HEK293 (cell line): ENCODE measurements around the gene FKBP3.

ENCODE experiments used
- EGR2 ChIP-seq: fragments of 450-650 bp; formaldehyde crosslinking; IDR thresholded peaks from 2 replicates; pipeline ENCODE4 v1.5.1; 2016; ENCODE audit warnings: low read depth, missing biosample characterization, missing genetic modification characterization
- FEZF1 ChIP-seq: fragments of 450-650 bp; formaldehyde crosslinking; IDR thresholded peaks from 2 replicates; pipeline ENCODE4 v1.5.1; 2016; ENCODE audit warnings: missing biosample characterization, missing genetic modification characterization
- REPIN1 ChIP-seq: fragments of 450-650 bp; formaldehyde crosslinking; IDR thresholded peaks from 2 replicates; pipeline ENCODE4 v1.5.1; 2017; ENCODE audit warnings: missing biosample characterization, missing genetic modification characterization, low read depth
- SP3 ChIP-seq: fragments of 450-650 bp; formaldehyde crosslinking; IDR thresholded peaks from 2 replicates; pipeline ENCODE4 v1.5.1; 2016; ENCODE audit warnings: missing biosample characterization, missing genetic modification characterization
- ZBTB17 ChIP-seq: fragments of 450-650 bp; formaldehyde crosslinking; IDR thresholded peaks from 2 replicates; pipeline ENCODE4 v1.5.1; 2016; ENCODE audit warnings: missing biosample characterization, missing genetic modification characterization
- ZFP37 ChIP-seq: fragments of 450-650 bp; formaldehyde crosslinking; IDR thresholded peaks from 2 replicates; pipeline ENCODE4 v1.5.1; 2016; ENCODE audit warnings: missing biosample characterization, missing genetic modification characterization
- ZNF132 ChIP-seq: fragments of 450-650 bp; formaldehyde crosslinking; IDR thresholded peaks from 2 replicates; pipeline ENCODE4 v1.5.1; 2017; ENCODE audit warnings: missing biosample characterization, missing genetic modification characterization, borderline replicate concordance
- ZNF140 ChIP-seq: fragments of 450-650 bp; formaldehyde crosslinking; IDR thresholded peaks from 2 replicates; pipeline ENCODE4 v1.5.1; 2016; ENCODE audit warnings: missing biosample characterization, missing genetic modification characterization
- ZNF16 ChIP-seq: fragments of 450-650 bp; formaldehyde crosslinking; IDR thresholded peaks from 2 replicates; pipeline ENCODE4 v1.5.1; 2016; ENCODE audit warnings: low read depth, missing biosample characterization, missing genetic modification characterization
- ZNF175 ChIP-seq: fragments of 450-650 bp; formaldehyde crosslinking; IDR thresholded peaks from 2 replicates; pipeline ENCODE4 v1.5.1; 2016; ENCODE audit warnings: missing biosample characterization, missing genetic modification characterization
- ZNF2 ChIP-seq: fragments of 450-650 bp; formaldehyde crosslinking; IDR thresholded peaks from 2 replicates; pipeline ENCODE4 v1.5.1; 2016; ENCODE audit warnings: missing biosample characterization, missing genetic modification characterization
- ZNF202 ChIP-seq: fragments of 450-650 bp; formaldehyde crosslinking; IDR thresholded peaks from 2 replicates; pipeline ENCODE4 v1.5.1; 2016; ENCODE audit warnings: missing biosample characterization, missing genetic modification characterization, borderline replicate concordance
- ZNF391 ChIP-seq: fragments of 450-650 bp; formaldehyde crosslinking; IDR thresholded peaks from 2 replicates; pipeline ENCODE4 v1.5.1; 2016; ENCODE audit warnings: low read depth, missing biosample characterization, missing genetic modification characterization, borderline replicate concordance
- ZNF433 ChIP-seq: fragments of 450-650 bp; formaldehyde crosslinking; IDR thresholded peaks from 2 replicates; pipeline ENCODE4 v1.5.1; 2016; ENCODE audit warnings: missing biosample characterization, missing genetic modification characterization, low read depth
- ZNF48 ChIP-seq: fragments of 450-650 bp; formaldehyde crosslinking; IDR thresholded peaks from 2 replicates; pipeline ENCODE4 v1.5.1; 2016; ENCODE audit warnings: missing biosample characterization, missing genetic modification characterization
- ZNF549 ChIP-seq: fragments of 450-650 bp; IDR thresholded peaks from 2 replicates; pipeline ENCODE4 v1.5.1; 2018; ENCODE audit warnings: missing biosample characterization, missing genetic modification characterization, mild to moderate bottlenecking, inconsistent platforms, moderate library complexity
- ZNF555 ChIP-seq: fragments of 450-650 bp; formaldehyde crosslinking; conservative IDR thresholded peaks from 2 replicates; pipeline ENCODE4 v1.5.1; 2017; ENCODE audit warnings: missing biosample characterization, mild to moderate bottlenecking, missing genetic modification characterization, inconsistent platforms
- ZNF561 ChIP-seq: fragments of 450-650 bp; IDR thresholded peaks from 2 replicates; pipeline ENCODE4 v1.5.1; 2018; ENCODE audit warnings: missing biosample characterization, missing genetic modification characterization, borderline replicate concordance
- ZNF571 ChIP-seq: fragments of 450-650 bp; formaldehyde crosslinking; IDR thresholded peaks from 2 replicates; pipeline ENCODE4 v1.5.0; 2017; ENCODE audit warnings: missing biosample characterization, missing genetic modification characterization
- ZNF585B ChIP-seq: fragments of 450-650 bp; formaldehyde crosslinking; IDR thresholded peaks from 2 replicates; pipeline ENCODE4 v1.5.1; 2016; ENCODE audit warnings: missing biosample characterization, missing genetic modification characterization
- ZNF623 ChIP-seq: fragments of 450-650 bp; formaldehyde crosslinking; IDR thresholded peaks from 2 replicates; pipeline ENCODE4 v1.5.1; 2016; ENCODE audit warnings: missing biosample characterization, missing genetic modification characterization
- ZNF670 ChIP-seq: fragments of 450-650 bp; formaldehyde crosslinking; IDR thresholded peaks from 2 replicates; pipeline ENCODE4 v1.5.1; 2016; ENCODE audit warnings: missing biosample characterization, missing genetic modification characterization, low read depth
- ZNF707 ChIP-seq: fragments of 450-650 bp; formaldehyde crosslinking; IDR thresholded peaks from 2 replicates; pipeline ENCODE4 v1.5.1; 2016; ENCODE audit warnings: missing biosample characterization, missing genetic modification characterization
- ZNF76 ChIP-seq: fragments of 450-650 bp; formaldehyde crosslinking; IDR thresholded peaks from 2 replicates; pipeline ENCODE4; 2016; ENCODE audit warnings: low read depth, missing biosample characterization, missing genetic modification characterization, borderline replicate concordance
- ZNF843 ChIP-seq: fragments of 450-650 bp; formaldehyde crosslinking; IDR thresholded peaks from 2 replicates; pipeline ENCODE4 v1.5.1; 2016; ENCODE audit warnings: missing biosample characterization, missing genetic modification characterization
- ZSCAN30 ChIP-seq: fragments of 450-650 bp; IDR thresholded peaks from 2 replicates; pipeline ENCODE4 v1.5.1; 2018; ENCODE audit warnings: missing biosample characterization, mild to moderate bottlenecking, missing genetic modification characterization, moderate library complexity
- ZXDB ChIP-seq: fragments of 450-650 bp; formaldehyde crosslinking; IDR thresholded peaks from 2 replicates; pipeline ENCODE4 v1.5.1; 2016; ENCODE audit warnings: missing biosample characterization, missing genetic modification characterization
- TF ChIP-seq, protein P1 (sequence below): fragments of 450-650 bp; formaldehyde crosslinking; IDR thresholded peaks from 2 replicates; pipeline ENCODE4 v1.5.1; 2017; ENCODE audit warnings: missing biosample characterization, mild to moderate bottlenecking, missing genetic modification characterization, moderate library complexity
- TF ChIP-seq, protein P2 (sequence below): IDR thresholded peaks from 2 replicates; pipeline ENCODE4 v1.6.1; 2011; ENCODE audit warnings: mild to moderate bottlenecking, low read depth, low read length, borderline replicate concordance
- TF ChIP-seq, protein P3 (sequence below): fragments of 450-650 bp; formaldehyde crosslinking; IDR thresholded peaks from 2 replicates; pipeline ENCODE4 v1.5.1; 2016; ENCODE audit warnings: missing biosample characterization, missing genetic modification characterization
- TF ChIP-seq, protein P4 (sequence below): fragments of 450-650 bp; formaldehyde crosslinking; IDR thresholded peaks from 2 replicates; pipeline ENCODE4; 2016; ENCODE audit warnings: missing biosample characterization, missing genetic modification characterization
- TF ChIP-seq, protein P5 (sequence below): fragments of 450-650 bp; formaldehyde crosslinking; optimal IDR thresholded peaks from 2 replicates; pipeline ENCODE3; 2016; ENCODE audit warnings: missing biosample characterization, mild to moderate bottlenecking, missing genetic modification characterization
- TF ChIP-seq, protein P6 (sequence below): fragments of 450-650 bp; formaldehyde crosslinking; IDR thresholded peaks from 2 replicates; pipeline ENCODE4 v1.5.1; 2016; ENCODE audit warnings: missing biosample characterization, missing genetic modification characterization

FKBP3 gene

DNA sequence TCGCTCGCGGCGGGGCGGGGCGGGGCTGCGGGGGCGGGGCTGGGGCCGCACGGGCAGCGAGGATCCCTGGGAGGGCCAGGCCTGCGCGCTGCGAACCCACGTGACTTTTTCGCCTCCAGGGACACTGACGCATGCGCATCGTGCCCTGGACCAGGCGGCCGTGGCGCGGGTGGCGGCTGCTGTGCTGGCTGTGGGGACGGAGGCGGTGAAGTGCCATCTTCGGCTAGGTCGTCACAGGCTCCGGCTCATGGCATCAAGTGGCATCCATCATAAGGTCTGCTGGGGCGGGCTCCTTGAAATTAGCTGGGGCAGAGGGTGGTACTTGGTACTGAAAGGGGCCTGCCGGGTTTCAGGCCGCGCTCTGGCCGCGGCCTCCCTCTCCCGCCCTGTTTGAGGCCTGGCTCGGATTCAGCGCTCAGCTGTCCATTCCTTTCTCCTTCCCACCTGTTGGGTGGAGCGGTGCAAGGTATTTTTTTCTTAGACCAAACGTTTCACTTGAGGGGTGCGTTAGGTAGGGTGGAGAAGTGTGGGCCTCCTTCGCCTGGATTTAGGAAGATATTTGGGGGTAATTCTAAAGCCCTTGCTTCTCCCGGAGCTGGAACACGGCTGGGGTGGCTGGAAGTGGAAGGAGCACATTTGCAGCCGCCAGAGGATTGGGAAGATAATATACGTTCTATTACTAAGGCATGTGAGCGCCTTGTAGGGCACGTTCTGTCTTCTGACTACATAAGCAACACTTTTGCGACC lies 50.1 kb downstream of the FKBP3 start, which contains the start of gene PRPF39 (continued):
- TF ChIP-seq, protein P1, sequence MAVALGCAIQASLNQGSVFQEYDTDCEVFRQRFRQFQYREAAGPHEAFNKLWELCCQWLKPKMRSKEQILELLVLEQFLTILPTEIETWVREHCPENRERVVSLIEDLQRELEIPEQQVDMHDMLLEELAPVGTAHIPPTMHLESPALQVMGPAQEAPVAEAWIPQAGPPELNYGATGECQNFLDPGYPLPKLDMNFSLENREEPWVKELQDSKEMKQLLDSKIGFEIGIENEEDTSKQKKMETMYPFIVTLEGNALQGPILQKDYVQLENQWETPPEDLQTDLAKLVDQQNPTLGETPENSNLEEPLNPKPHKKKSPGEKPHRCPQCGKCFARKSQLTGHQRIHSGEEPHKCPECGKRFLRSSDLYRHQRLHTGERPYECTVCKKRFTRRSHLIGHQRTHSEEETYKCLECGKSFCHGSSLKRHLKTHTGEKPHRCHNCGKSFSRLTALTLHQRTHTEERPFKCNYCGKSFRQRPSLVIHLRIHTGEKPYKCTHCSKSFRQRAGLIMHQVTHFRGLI, result no peak
- no peak for TF ChIP-seq ZNF433
- no peak for TF ChIP-seq ZNF707 (tag by site-specific recombination)
- TF ChIP-seq, protein P2, sequence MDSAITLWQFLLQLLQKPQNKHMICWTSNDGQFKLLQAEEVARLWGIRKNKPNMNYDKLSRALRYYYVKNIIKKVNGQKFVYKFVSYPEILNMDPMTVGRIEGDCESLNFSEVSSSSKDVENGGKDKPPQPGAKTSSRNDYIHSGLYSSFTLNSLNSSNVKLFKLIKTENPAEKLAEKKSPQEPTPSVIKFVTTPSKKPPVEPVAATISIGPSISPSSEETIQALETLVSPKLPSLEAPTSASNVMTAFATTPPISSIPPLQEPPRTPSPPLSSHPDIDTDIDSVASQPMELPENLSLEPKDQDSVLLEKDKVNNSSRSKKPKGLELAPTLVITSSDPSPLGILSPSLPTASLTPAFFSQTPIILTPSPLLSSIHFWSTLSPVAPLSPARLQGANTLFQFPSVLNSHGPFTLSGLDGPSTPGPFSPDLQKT, result no peak
- no peak for TF ChIP-seq ZNF16 (tag by site-specific recombination)
- TF ChIP-seq ZNF2 (tag by site-specific recombination), result no peak
- peak; percentile 61 for TF ChIP-seq ZXDB (tag by site-specific recombination)
- TF ChIP-seq REPIN1, result 0 out of 2 replicates have a peak, but pooled peaks have one; percentile 19
- TF ChIP-seq, protein P3, sequence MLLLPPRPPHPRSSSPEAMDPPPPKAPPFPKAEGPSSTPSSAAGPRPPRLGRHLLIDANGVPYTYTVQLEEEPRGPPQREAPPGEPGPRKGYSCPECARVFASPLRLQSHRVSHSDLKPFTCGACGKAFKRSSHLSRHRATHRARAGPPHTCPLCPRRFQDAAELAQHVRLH (tag by site-specific recombination), result 0 out of 2 replicates have a peak, but pooled peaks have one; percentile 26
- no peak for TF ChIP-seq ZNF48 (tag by site-specific recombination)
- peak; percentile 20; the same call in 1 of the 2 replicates for TF ChIP-seq ZNF561
- TF ChIP-seq SP3, result peak; percentile 50; the same call in 1 of the 2 replicates
- TF ChIP-seq EGR2 (tag by site-specific recombination), result 0 out of 2 replicates have a peak, but pooled peaks have one; percentile 18
- no peak for TF ChIP-seq ZNF549 (tag by site-specific recombination)
- no peak for TF ChIP-seq ZNF391 (tag by site-specific recombination)
- TF ChIP-seq FEZF1 (tag by site-specific recombination), result peak; percentile 56
- TF ChIP-seq ZNF623 (tag by site-specific recombination), result no peak
- TF ChIP-seq, protein P4, sequence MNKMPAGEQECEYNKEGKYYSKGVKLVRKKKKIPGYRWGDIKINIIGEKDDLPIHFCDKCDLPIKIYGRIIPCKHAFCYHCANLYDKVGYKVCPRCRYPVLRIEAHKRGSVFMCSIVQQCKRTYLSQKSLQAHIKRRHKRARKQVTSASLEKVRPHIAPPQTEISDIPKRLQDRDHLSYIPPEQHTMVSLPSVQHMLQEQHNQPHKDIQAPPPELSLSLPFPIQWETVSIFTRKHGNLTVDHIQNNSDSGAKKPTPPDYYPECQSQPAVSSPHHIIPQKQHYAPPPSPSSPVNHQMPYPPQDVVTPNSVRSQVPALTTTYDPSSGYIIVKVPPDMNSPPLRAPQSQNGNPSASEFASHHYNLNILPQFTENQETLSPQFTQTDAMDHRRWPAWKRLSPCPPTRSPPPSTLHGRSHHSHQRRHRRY (tag by site-specific recombination), result no peak
- TF ChIP-seq ZNF132 (tag by site-specific recombination), result no peak
- TF ChIP-seq ZNF202 (tag by site-specific recombination), result no peak
- TF ChIP-seq ZNF670 (tag by site-specific recombination), result no peak
- TF ChIP-seq ZNF555 (tag by site-specific recombination), result no peak
- no peak for TF ChIP-seq ZNF585B (tag by site-specific recombination)
- TF ChIP-seq ZNF843 (tag by site-specific recombination), result 0 out of 2 replicates have a peak, but pooled peaks have one; percentile 28
- TF ChIP-seq ZFP37 (tag by site-specific recombination), result 0 out of 2 replicates have a peak, but pooled peaks have one; percentile 31
- TF ChIP-seq ZNF76 (tag by site-specific recombination), result no peak
- no peak for TF ChIP-seq ZNF571
- TF ChIP-seq ZNF140 (tag by site-specific recombination), result no peak
- TF ChIP-seq, protein P5, sequence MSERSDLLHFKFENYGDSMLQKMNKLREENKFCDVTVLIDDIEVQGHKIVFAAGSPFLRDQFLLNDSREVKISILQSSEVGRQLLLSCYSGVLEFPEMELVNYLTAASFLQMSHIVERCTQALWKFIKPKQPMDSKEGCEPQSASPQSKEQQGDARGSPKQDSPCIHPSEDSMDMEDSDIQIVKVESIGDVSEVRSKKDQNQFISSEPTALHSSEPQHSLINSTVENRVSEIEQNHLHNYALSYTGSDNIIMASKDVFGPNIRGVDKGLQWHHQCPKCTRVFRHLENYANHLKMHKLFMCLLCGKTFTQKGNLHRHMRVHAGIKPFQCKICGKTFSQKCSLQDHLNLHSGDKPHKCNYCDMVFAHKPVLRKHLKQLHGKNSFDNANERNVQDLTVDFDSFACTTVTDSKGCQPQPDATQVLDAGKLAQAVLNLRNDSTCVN (tag by site-specific recombination), result peak; percentile 54
- TF ChIP-seq, protein P6, sequence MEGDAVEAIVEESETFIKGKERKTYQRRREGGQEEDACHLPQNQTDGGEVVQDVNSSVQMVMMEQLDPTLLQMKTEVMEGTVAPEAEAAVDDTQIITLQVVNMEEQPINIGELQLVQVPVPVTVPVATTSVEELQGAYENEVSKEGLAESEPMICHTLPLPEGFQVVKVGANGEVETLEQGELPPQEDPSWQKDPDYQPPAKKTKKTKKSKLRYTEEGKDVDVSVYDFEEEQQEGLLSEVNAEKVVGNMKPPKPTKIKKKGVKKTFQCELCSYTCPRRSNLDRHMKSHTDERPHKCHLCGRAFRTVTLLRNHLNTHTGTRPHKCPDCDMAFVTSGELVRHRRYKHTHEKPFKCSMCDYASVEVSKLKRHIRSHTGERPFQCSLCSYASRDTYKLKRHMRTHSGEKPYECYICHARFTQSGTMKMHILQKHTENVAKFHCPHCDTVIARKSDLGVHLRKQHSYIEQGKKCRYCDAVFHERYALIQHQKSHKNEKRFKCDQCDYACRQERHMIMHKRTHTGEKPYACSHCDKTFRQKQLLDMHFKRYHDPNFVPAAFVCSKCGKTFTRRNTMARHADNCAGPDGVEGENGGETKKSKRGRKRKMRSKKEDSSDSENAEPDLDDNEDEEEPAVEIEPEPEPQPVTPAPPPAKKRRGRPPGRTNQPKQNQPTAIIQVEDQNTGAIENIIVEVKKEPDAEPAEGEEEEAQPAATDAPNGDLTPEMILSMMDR, result no peak
- peak; percentile 43 for TF ChIP-seq ZBTB17 (tag by site-specific recombination)
- peak; percentile 70; the same call in 1 of the 2 replicates for TF ChIP-seq ZSCAN30 (tag by site-specific recombination)
- TF ChIP-seq ZNF175 (tag by site-specific recombination), result no peak
